GM12878 (cell line): ENCODE measurements around the gene PEAR1. TPM values are rescaled to one million over a fixed set of nuclear protein-coding genes. Genes with fewer than 3 reads are reported as not detected.

Experiments
- ATAC-seq: fragments of 200-7000 bp; cut with Tn5 transposase; 3 replicates; pipeline ENCODE4 v1.9.1; 2020; ENCODE audit warnings: mild to moderate bottlenecking, moderate library complexity
- BruUV-seq: library from RNA; stranded (reverse); fragments of 400-500 nt; replicated peaks from 2 replicates; lab custom pipeline; 2021; lab: Mats Ljungman, UMichigan
- CTCF ChIA-PET: fragments of 300-600 bp; sonication (Branson Sonifier 250); formaldehyde crosslinking; extraction: SDS; loops from one replicate; lab custom pipeline; 2021; ENCODE audit warnings: inconsistent platforms; lab: Yijun Ruan, JAX
- POLR2A ChIA-PET: fragments of 350-600 bp; formaldehyde crosslinking; extraction: SDS; loops from one replicate; lab custom pipeline; 2021; ENCODE audit warnings: inconsistent platforms; lab: Charles Lee
- RAD21 ChIA-PET: fragments of 300-600 bp; sonication (Branson Sonifier 250); formaldehyde crosslinking; loops from one replicate; lab custom pipeline; 2023; ENCODE audit warnings: antibody characterized with exemption; ENCODE audit not compliant: unreplicated experiment; lab: Charles Lee
- SMC1A ChIA-PET: fragments of 300-600 bp; sonication (Branson Sonifier 250); formaldehyde crosslinking; loops from one replicate; lab custom pipeline; 2023; ENCODE audit not compliant: unreplicated experiment, uncharacterized antibody; lab: Charles Lee
- DNase-seq: peaks from one replicate; pipeline ENCODE4 v3.0.0-alpha.2; 2011; ENCODE audit warnings: low read depth, low spot score
- FAIRE-seq: peaks from 3 replicates; lab custom pipeline; 2011; peaks lifted over from hg19 to GRCh38; lab: Jason Lieb, UNC
- H2AFZ ChIP-seq: 2 replicates; pipeline ENCODE4 v1.6.0; 2011; ENCODE audit warnings: low read depth, low read length, control low read depth; ENCODE audit not compliant: control insufficient read depth
- H3K27ac ChIP-seq: 2 replicates; pipeline ENCODE4 v1.5.1; 2011; ENCODE audit warnings: control low read depth; ENCODE audit not compliant: control insufficient read depth, insufficient read depth
- H3K27me3 ChIP-seq, 2 experiments: replicated peaks in 1 of 2; 2 replicates each; pipeline versions ENCODE4 v1.6.0 to v1.6.1; 2011; ENCODE audit warnings: low read length in 1 of 2; ENCODE audit not compliant: control insufficient read depth in 2 of 2, insufficient read depth in 2 of 2
- H3K36me3 ChIP-seq, 2 experiments: 2 replicates each; pipeline ENCODE4 v1.5.1; 2011; ENCODE audit warnings: low read length in 1 of 2; ENCODE audit not compliant: control insufficient read depth in 2 of 2, insufficient read depth in 2 of 2
- H3K4me1 ChIP-seq: 2 replicates; pipeline ENCODE4 v1.6.1; 2011; ENCODE audit warnings: mild to moderate bottlenecking, low read length, moderate library complexity, mixed read lengths; ENCODE audit not compliant: control insufficient read depth, insufficient read depth
- H3K4me2 ChIP-seq: 2 replicates; pipeline ENCODE4 v1.6.0; 2011; ENCODE audit warnings: control low read depth; ENCODE audit not compliant: control insufficient read depth, insufficient read depth
- H3K4me3 ChIP-seq: fragments of 200-600 bp; sonication (generic); 2 replicates; pipeline ENCODE4 v1.5.1; 2016
- H3K79me2 ChIP-seq: 2 replicates; pipeline ENCODE4 v1.6.0; 2011; ENCODE audit warnings: low read length; ENCODE audit not compliant: control insufficient read depth, insufficient read depth
- H3K9ac ChIP-seq: 2 replicates; pipeline ENCODE4 v1.8.0; 2011; ENCODE audit warnings: low read length, control low read depth, mixed read lengths; ENCODE audit not compliant: control insufficient read depth, insufficient read depth
- H3K9me3 ChIP-seq: replicated peaks from 3 replicates; pipeline ENCODE4 v1.5.1; 2011; ENCODE audit warnings: mild to moderate bottlenecking, low read length; ENCODE audit not compliant: control insufficient read depth, insufficient read depth
- H4K20me1 ChIP-seq: 2 replicates; pipeline ENCODE4 v1.6.0; 2011; ENCODE audit not compliant: control insufficient read depth, insufficient read depth
- E4F1 ChIP-seq: fragments of 450-650 bp; IDR thresholded peaks from 2 replicates; pipeline ENCODE4 v1.6.1; 2018; ENCODE audit warnings: borderline replicate concordance, mild to moderate bottlenecking; ENCODE audit not compliant: partially characterized antibody
- EP300 ChIP-seq, 2 experiments: fragments of 150-350 bp in 1 of 2; IDR thresholded peaks; 2 replicates each; pipeline ENCODE4 v1.6.1; 2011 to 2012; ENCODE audit warnings: low read depth in 2 of 2, low read length in 2 of 2, borderline replicate concordance in 1 of 2, improper control_type of control experiment in 1 of 2, inconsistent platforms in 1 of 2; ENCODE audit not compliant: control insufficient read depth in 1 of 2
- NBN ChIP-seq: fragments of 450-650 bp; IDR thresholded peaks from 2 replicates; pipeline ENCODE4 v1.6.1; 2016
- NFXL1 ChIP-seq: fragments of 450-650 bp; IDR thresholded peaks from 2 replicates; pipeline ENCODE4 v1.6.1; 2017; ENCODE audit warnings: antibody characterized with exemption, mild to moderate bottlenecking, borderline replicate concordance
- POLR2AphosphoS2 ChIP-seq: IDR thresholded peaks from 2 replicates; pipeline ENCODE4 v1.6.1; 2011; ENCODE audit warnings: low read depth, mild to moderate bottlenecking, low read length, improper control_type of control experiment, moderate library complexity
- RBBP5 ChIP-seq: fragments of 200-600 bp; sonication (generic); conservative IDR thresholded peaks from 2 replicates; pipeline ENCODE4 v1.6.1; 2016
- ZNF274 ChIP-seq: IDR thresholded peaks from one replicate; pipeline ENCODE4 v1.8.0; 2011; ENCODE audit not compliant: insufficient read length, insufficient read depth
- WGBS: methylation state at CpG from one replicate; pipeline ENCODE4 v1.1.6; 2016; ENCODE audit warnings: low lambda C conversion rate; ENCODE audit not compliant: insufficient replicate concordance, insufficient coverage; ENCODE audit errors: missing lambda C conversion rate; 5-methylcytosine and 5-hydroxymethylcytosine counted together
- in situ Hi-C: fragments of 300-500 bp; cut with MboI; formaldehyde crosslinking; loops from 9 replicates; pipeline ENCODE4 v1.14.3; 2018; ENCODE audit warnings: mixed read lengths
- intact Hi-C: fragments of 100-400 bp; cut with micrococcal nuclease; formaldehyde crosslinking; loops from one replicate; pipeline ENCODE4 v1.14.2; 2022; ENCODE audit not compliant: unreplicated experiment
- polyA plus RNA-seq, 11 experiments: library from polyadenylated mRNA; depleted of rRNA in 4 of 11; unstranded in 6 of 11; stranded (reverse) in 5 of 11; fragments of >200 nt; fragmentation: Nextera tagmentation in 4 of 11; fragmentation: Illumina TruSeq in 1 of 11; extraction: Ambion mirVana in 4 of 11; extraction: Trizol in 1 of 11; gene quantifications; 1 replicate in 1 of 11; 2 replicates in 10 of 11; pipeline versions ENCODE4 v1.2.1 to v1.2.3, GENCODE V29; 2011 to 2016; ENCODE audit warnings: inconsistent platforms in 2 of 11, missing spikeins in 2 of 11, low read depth in 1 of 11
- total RNA-seq, 4 experiments: library from RNA; depleted of rRNA in 3 of 4; stranded (reverse); fragments of >200 nt in 3 of 4; fragmentation: Illumina TruSeq in 1 of 4; extraction: Trizol in 1 of 4; gene quantifications; 2 replicates each; pipeline versions ENCODE4 v1.2.1 to v1.2.3, GENCODE V29; 2013 to 2021

The PEAR1 gene
- total and polyA plus RNA-seq, 10 of the 15 experiments (the other 5 are each of a cell fraction or from before 2014, with no cell fraction given) = not detected

- 50% methylated on average over 7 of the region's 7 CpGs for WGBS
- RAD21 ChIA-PET = no interaction called here
- SMC1A ChIA-PET = interaction anchor here (0.7 kb wide), 1 partner anchor 551 kb away, joined by 4 read pairs; no protein-coding TSS in a partner anchor
- Histone ChIP-seq H3K4me1 (no peaks in the 10 kb centered on the region), H3K9ac (no peak overlapping the region), H3K27me3 (peaks cover 21% of the 10 kb centered on the region in 2 experiments), H3K4me2 (no peak overlapping the region), H2AFZ (no peak overlapping the region), H3K4me3 (no peak overlapping the region), H4K20me1 (no peaks in the 10 kb centered on the region), H3K36me3 (no peaks in the 10 kb centered on the region), H3K79me2 (no peaks in the 10 kb centered on the region), H3K9me3 (no peaks in the 10 kb centered on the region), H3K27ac (no peak overlapping the region)
- BruUV-seq = no TSS peak
- CTCF ChIA-PET = interaction anchor here (1.1 to 1.7 kb wide), 2 partner anchors 9 to 153 kb away, joined by 3 to 4 read pairs; no protein-coding TSS in a partner anchor
- ATAC-seq (no peak), FAIRE-seq (no peak), DNase-seq (no peak)
- intact Hi-C loops = no loop called here
- POLR2A ChIA-PET = no interaction called here
- TF ChIP-seq ZNF274 (no peak), NFXL1 (no peak), POLR2AphosphoS2 (no peak), E4F1 (no peak), NBN (no peak), EP300 (IDR thresholded peaks at IDR 0.05; ENCODE audit: borderline replicate concordance in 1 of 2, control insufficient read depth in 1 of 2, low read depth in 2 of 2, low read length in 2 of 2) (no peak), RBBP5 (no peak)
- in situ Hi-C loops = no loop called here
Observed at GRCh38 chr1:156921053-156921529, 27.6 kb downstream of the PEAR1 start.
